Measurements from ENCODE around the gene RYK. TPM values are rescaled to one million over a fixed set of nuclear protein-coding genes. Genes with fewer than 3 reads are reported as not detected.
A peak's percentile ranks its signal among the peaks of the same experiment; 100 is the strongest.
"Not testable (repeated sequence)": the region's sequence is repeated elsewhere in the genome, so short reads cannot be mapped to it uniquely, and the experiment has no call there.

The RYK gene
- total RNA-seq, 2 experiments from 2014 or later = 18.7 to 21.0 TPM

DNA sequence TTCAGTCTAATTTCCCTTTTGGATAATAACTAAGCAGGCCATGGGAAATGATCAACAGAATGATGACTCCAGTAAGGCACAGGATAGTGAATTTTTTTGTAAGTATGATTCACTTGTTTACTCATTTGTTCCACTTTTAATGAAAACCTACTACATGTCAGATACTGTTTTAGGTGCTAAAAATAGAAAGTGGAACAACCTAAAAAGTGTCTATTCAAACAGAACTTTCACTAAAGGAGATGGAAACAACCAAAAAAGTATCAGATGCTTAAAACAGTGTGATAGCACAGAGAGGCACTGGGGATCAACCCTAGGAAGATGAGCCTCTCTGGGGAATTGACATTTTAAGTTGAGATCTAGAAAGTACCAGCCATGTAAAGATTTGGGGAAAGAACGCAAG, 11.1 kb downstream of the RYK start:
- no peak for DNase-seq
- Mint-ChIP-seq H3K9me3 (no peaks in the 10 kb centered on the region), H3K4me1 (peaks cover 80% of the 10 kb centered on the region), H3K27ac (peak overlapping the region; percentile 94), H3K27me3 (no peaks in the 10 kb centered on the region), H3K4me3 (peak overlapping the region; percentile 47), H3K36me3 (peaks cover 17% of the 10 kb centered on the region)

- H3K27me3 Mint-ChIP-seq = no peaks in the 10 kb centered on the region
- DNase-seq = no peak
- H3K4me3 Mint-ChIP-seq = no peak overlapping the region
- H3K27ac Mint-ChIP-seq = peak overlapping the region; percentile 43
- H3K36me3 Mint-ChIP-seq = peaks cover 18% of the 10 kb centered on the region
- peaks cover 69% of the 10 kb centered on the region for H3K4me1 Mint-ChIP-seq
- no peaks in the 10 kb centered on the region for H3K9me3 Mint-ChIP-seq
Measured at GRCh38 chr3:134237454-134238145, 13.1 kb downstream of the RYK start.

GRCh38 chr3:134236505-134237170, 14.0 kb downstream of the RYK start:
- H3K36me3 Mint-ChIP-seq = peaks cover 14% of the 10 kb centered on the region
- peaks cover 71% of the 10 kb centered on the region for H3K4me1 Mint-ChIP-seq
- no peaks in the 10 kb centered on the region for H3K27me3 Mint-ChIP-seq
- no peaks in the 10 kb centered on the region for H3K9me3 Mint-ChIP-seq
- peak overlapping the region; percentile 55 for H3K27ac Mint-ChIP-seq
- DNase-seq = no peak
- peak overlapping the region; percentile 27 for H3K4me3 Mint-ChIP-seq

GRCh38 chr3:134235577-134236076, 15.0 kb downstream of the RYK start:
- peaks cover 72% of the 10 kb centered on the region for H3K4me1 Mint-ChIP-seq
- no peak for DNase-seq
- no peaks in the 10 kb centered on the region for H3K27me3 Mint-ChIP-seq
- no peaks in the 10 kb centered on the region for H3K9me3 Mint-ChIP-seq
- H3K4me3 Mint-ChIP-seq = no peak overlapping the region
- H3K27ac Mint-ChIP-seq = peak overlapping the region; percentile 5
- H3K36me3 Mint-ChIP-seq = peaks cover 11% of the 10 kb centered on the region

DNA sequence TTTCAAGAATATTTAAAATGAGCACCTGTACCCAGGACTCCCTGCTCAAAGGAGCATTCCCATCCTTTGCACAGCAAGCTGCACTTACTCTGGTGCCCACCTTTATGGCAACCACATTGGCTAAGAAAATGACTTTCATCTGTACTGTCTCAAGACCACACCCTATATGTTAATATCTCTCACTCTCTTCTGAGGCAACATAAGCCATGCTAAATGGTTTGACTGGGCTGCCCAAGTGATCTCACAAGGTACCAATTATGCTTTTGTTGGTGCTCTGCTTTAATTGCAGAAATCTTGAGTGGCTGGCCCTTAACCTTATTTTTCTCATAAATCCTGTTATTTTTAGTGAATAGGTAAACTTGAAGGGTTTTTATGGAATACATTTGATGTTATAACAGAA, 17.7 kb downstream of the RYK start:
- H3K36me3 Mint-ChIP-seq = peaks cover 14% of the 10 kb centered on the region
- DNase-seq = no peak
- H3K4me1 Mint-ChIP-seq = peaks cover 64% of the 10 kb centered on the region
- no peak overlapping the region for H3K27ac Mint-ChIP-seq
- H3K4me3 Mint-ChIP-seq = no peak overlapping the region
- no peaks in the 10 kb centered on the region for H3K9me3 Mint-ChIP-seq
- H3K27me3 Mint-ChIP-seq = no peaks in the 10 kb centered on the region

DNA sequence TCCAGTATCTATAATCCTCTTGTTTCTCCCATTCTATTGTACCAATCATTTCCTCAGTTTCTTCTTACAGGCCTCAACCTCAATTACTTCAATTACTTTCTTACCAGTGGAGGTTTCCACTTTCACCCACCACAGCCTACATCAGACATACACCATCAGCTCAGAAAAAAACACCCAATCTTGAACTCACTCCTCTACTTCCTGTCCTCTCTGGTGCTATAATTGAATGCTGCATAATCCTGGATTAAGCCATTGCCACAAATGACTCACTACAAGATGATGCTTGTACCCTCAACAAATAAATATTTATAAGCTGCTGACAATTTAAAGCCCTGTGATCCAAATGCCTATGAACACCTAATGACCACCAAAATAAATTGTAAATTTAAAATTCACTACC, 18.5 kb downstream of the RYK start:
- Mint-ChIP-seq H3K27ac (peak overlapping the region; percentile 17), H3K36me3 (peaks cover 14% of the 10 kb centered on the region), H3K9me3 (no peaks in the 10 kb centered on the region), H3K4me1 (peaks cover 59% of the 10 kb centered on the region), H3K27me3 (no peaks in the 10 kb centered on the region), H3K4me3 (no peak overlapping the region)
- no peak for DNase-seq

GRCh38 chr3:134231131-134231530, 19.5 kb downstream of the RYK start:
- H3K9me3 Mint-ChIP-seq = no peaks in the 10 kb centered on the region

DNA sequence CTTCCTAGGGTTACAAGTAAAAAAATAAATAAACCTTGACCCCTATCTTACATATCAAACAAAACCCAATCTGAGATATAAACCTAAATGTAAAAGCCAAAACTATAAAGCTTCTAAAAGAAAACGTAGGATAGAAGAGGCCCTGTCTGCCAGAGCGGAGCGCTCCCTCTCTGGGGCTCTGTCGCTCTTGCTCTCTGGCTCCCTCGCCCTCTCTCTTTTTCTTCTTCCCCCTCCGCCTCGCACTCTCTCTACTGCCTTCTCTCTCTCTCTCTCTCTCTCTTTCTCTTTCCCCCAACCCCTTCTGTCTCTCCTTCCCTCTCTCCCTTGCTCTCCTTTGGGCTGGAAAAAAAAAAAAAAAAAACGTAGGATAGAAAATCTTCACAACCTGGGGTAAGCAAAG, 21.6 kb downstream of the RYK start:
- Mint-ChIP-seq H3K27me3 (no peaks in the 10 kb centered on the region), H3K27ac (no peak overlapping the region), H3K4me1 (peaks cover 48% of the 10 kb centered on the region), H3K36me3 (peaks cover 3% of the 10 kb centered on the region), H3K9me3 (no peaks in the 10 kb centered on the region), H3K4me3 (no peak overlapping the region)
- no peak for DNase-seq

More at GRCh38 chr3:134231131-134231530, 19.5 kb downstream of the RYK start:
- H3K4me3 Mint-ChIP-seq = no peak overlapping the region
- peaks cover 11% of the 10 kb centered on the region for H3K36me3 Mint-ChIP-seq
- no peaks in the 10 kb centered on the region for H3K27me3 Mint-ChIP-seq
- no peak for DNase-seq
- peaks cover 59% of the 10 kb centered on the region for H3K4me1 Mint-ChIP-seq
- H3K27ac Mint-ChIP-seq = peak overlapping the region; percentile 17

GRCh38 chr3:134228479-134228878, 22.2 kb downstream of the RYK start:
- H3K27me3 Mint-ChIP-seq = no peaks in the 10 kb centered on the region
- no peak for DNase-seq
- H3K4me3 Mint-ChIP-seq = no peak overlapping the region
- no peaks in the 10 kb centered on the region for H3K9me3 Mint-ChIP-seq
- no peak overlapping the region for H3K27ac Mint-ChIP-seq
- peaks cover 3% of the 10 kb centered on the region for H3K36me3 Mint-ChIP-seq
- H3K4me1 Mint-ChIP-seq = peaks cover 54% of the 10 kb centered on the region

DNA sequence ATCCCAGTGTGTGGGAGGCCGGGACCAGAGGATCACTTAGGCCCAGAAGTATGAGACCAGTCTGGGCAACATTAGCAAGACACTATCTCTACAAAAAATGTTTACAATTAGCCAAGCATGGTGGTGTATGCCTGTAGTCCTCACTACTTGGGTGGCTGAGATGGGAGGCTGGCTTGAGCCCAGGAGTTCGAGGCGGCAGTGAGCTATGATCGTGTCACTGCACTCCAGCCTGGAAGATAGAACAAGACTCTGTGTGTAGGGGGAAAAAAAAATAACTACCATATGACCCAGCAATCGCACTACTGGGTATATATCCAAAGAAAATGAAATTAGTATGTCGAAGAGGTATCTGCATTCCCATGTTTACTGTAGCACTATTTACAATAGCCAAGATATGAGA, 22.6 kb downstream of the RYK start:
- Mint-ChIP-seq H3K4me1 (peaks cover 56% of the 10 kb centered on the region), H3K36me3 (peaks cover 3% of the 10 kb centered on the region), H3K9me3 (no peaks in the 10 kb centered on the region), H3K4me3 (no peak overlapping the region), H3K27ac (no peak overlapping the region), H3K27me3 (no peaks in the 10 kb centered on the region)
- no peak for DNase-seq

DNA sequence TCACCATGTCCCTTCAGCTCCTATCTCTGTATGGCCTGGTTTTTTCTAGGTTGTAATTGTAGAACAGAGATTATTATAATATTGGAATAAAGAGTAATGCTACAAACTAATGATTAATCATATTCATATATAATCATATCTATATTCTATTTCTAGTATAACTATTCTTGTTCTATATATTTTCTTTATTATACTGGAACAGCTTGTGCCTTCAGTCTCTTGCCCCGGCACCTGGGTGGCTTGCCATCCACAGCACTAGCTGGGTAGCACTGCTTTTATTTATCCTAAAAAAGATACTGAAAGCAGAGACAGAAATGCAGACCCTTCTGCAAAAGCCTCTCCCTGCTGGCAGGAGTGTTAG, 25.9 kb downstream of the RYK start:
- not testable (repeated sequence) for H3K4me3 Mint-ChIP-seq, H3K27me3 Mint-ChIP-seq, DNase-seq, H3K36me3 Mint-ChIP-seq, H3K9me3 Mint-ChIP-seq, H3K27ac Mint-ChIP-seq
- peaks cover 45% of the 10 kb centered on the region for H3K4me1 Mint-ChIP-seq

GRCh38 chr3:134222835-134223234, 27.8 kb downstream of the RYK start:
- H3K9me3 Mint-ChIP-seq = no peaks in the 10 kb centered on the region
- no peaks in the 10 kb centered on the region for H3K27me3 Mint-ChIP-seq
- no peak for DNase-seq

GRCh38 chr3:134216851-134217250, 33.8 kb downstream of the RYK start:
- Mint-ChIP-seq H3K4me1 (peaks cover 27% of the 10 kb centered on the region), H3K27me3 (no peaks in the 10 kb centered on the region), H3K36me3 (peaks cover under 1% of the 10 kb centered on the region), H3K4me3 (no peak overlapping the region), H3K9me3 (no peaks in the 10 kb centered on the region), H3K27ac (no peak overlapping the region)
- no peak for DNase-seq

More at GRCh38 chr3:134222835-134223234, 27.8 kb downstream of the RYK start:
- H3K4me1 Mint-ChIP-seq = peaks cover 34% of the 10 kb centered on the region
- no peak overlapping the region for H3K27ac Mint-ChIP-seq
- peaks cover 3% of the 10 kb centered on the region for H3K36me3 Mint-ChIP-seq
- no peak overlapping the region for H3K4me3 Mint-ChIP-seq

DNA sequence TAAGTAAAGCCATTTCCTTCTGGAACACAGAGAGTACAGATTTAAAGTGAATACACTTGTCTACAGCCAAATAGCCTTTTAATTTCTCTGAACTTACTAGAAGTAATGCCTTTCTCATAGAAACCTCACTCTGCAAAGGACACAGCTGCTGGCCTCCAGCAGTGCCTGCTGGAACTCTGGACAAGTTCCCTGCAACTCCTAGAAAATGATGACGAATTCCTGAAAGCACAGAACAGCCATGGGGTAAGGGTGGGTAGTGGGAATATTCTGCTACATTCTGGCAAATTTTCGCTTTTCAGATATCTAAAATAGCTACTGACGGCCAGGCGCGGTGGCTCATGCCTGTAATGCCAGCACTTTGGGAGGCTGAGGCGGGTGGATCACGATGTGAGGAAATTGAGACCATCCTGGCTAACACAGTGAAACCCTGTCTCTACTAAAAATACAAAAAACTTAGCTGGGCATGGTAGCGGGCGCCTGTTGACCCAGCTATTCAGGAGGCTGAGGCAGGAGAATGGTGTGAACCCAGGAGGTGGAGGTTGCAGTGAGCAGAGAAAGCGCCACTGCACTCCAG, 34.4 kb downstream of the RYK start:
- Mint-ChIP-seq H3K27me3 (no peaks in the 10 kb centered on the region), H3K36me3 (no peaks in the 10 kb centered on the region), H3K9me3 (no peaks in the 10 kb centered on the region)

DNA sequence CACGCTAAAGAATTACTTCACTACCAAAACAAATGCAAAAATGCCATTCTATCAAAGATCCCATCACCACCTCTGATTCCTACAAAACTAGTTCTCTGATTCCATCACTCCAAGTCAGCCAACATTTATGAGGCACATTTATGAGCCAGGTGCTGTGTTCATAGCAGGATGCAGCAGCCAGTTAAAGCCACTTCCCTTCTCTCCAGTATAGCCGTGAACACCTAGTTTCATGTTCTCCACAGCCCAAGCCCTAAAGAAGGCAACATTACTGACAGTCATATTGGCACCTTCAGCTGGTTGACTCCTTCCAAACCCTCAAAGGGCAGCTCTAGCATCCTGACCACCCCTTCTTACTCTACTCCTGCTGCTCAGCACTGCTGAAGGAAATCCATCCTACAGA, 36.4 kb downstream of the RYK start:
- no peaks in the 10 kb centered on the region for H3K27me3 Mint-ChIP-seq
- DNase-seq = no peak
- peaks cover 25% of the 10 kb centered on the region for H3K4me1 Mint-ChIP-seq
- peaks cover 7% of the 10 kb centered on the region for H3K36me3 Mint-ChIP-seq
- no peaks in the 10 kb centered on the region for H3K9me3 Mint-ChIP-seq
- no peak overlapping the region for H3K4me3 Mint-ChIP-seq
- H3K27ac Mint-ChIP-seq = no peak overlapping the region

More for the DNA sequence above, 34.4 kb downstream of the RYK start:
- H3K27ac Mint-ChIP-seq = no peak overlapping the region
- DNase-seq = no peak
- H3K4me1 Mint-ChIP-seq = peaks cover 27% of the 10 kb centered on the region
- H3K4me3 Mint-ChIP-seq = no peak overlapping the region
